Trophoblast cell (in vitro differentiated cells and primary cell): ENCODE measurements around the gene MATR3.
"Not testable (repeated sequence)": the region's sequence is repeated elsewhere in the genome, so short reads cannot be mapped to it uniquely, and the experiment has no call there.

Experiments used
- DNase-seq, 2 donors: peaks; one replicate each; pipeline ENCODE4 v3.0.0-alpha.2; 2016
- H2AFZ ChIP-seq: 2 replicates; pipeline ENCODE4 v1.6.1; 2013; ENCODE audit warnings: low read length, moderate library complexity, mild to moderate bottlenecking; ENCODE audit not compliant: insufficient read depth, poor library complexity
- H2AK5ac ChIP-seq: 2 replicates; pipeline ENCODE4 v1.6.1; 2013; ENCODE audit warnings: mild to moderate bottlenecking, low read length
- H2BK120ac ChIP-seq: 2 replicates; pipeline ENCODE4 v1.6.1; 2013; ENCODE audit warnings: low read length, mild to moderate bottlenecking, moderate library complexity; ENCODE audit not compliant: insufficient read depth, poor library complexity
- H2BK12ac ChIP-seq: 2 replicates; pipeline ENCODE4 v1.6.1; 2013; ENCODE audit warnings: mild to moderate bottlenecking, low read length, moderate library complexity
- H2BK5ac ChIP-seq: 2 replicates; pipeline ENCODE4 v1.6.1; 2013; ENCODE audit warnings: low read length, low read depth, moderate library complexity, mild to moderate bottlenecking; ENCODE audit not compliant: poor library complexity
- H3K14ac ChIP-seq: 2 replicates; pipeline ENCODE4 v1.6.1; 2013; ENCODE audit warnings: mild to moderate bottlenecking, low read length
- H3K18ac ChIP-seq: 2 replicates; pipeline ENCODE4 v1.6.1; 2013; ENCODE audit warnings: mild to moderate bottlenecking, low read length
- H3K23ac ChIP-seq: 2 replicates; pipeline ENCODE4 v1.6.1; 2013; ENCODE audit warnings: low read length
- H3K27ac ChIP-seq: 2 replicates; pipeline ENCODE4 v1.5.1; 2013; ENCODE audit warnings: low read depth, mild to moderate bottlenecking, inconsistent platforms, low read length, moderate library complexity
- H3K27me3 ChIP-seq: 2 replicates; pipeline ENCODE4 v1.6.1; 2013; ENCODE audit warnings: inconsistent platforms, mild to moderate bottlenecking, low read length, moderate library complexity; ENCODE audit not compliant: insufficient read depth
- H3K36me3 ChIP-seq, 2 experiments: 1 replicate in 1 of 2; 2 replicates in 1 of 2; pipeline ENCODE4 v1.6.1; 2013; ENCODE audit warnings: low read length in 2 of 2, mild to moderate bottlenecking in 2 of 2, moderate library complexity in 1 of 2; ENCODE audit not compliant: insufficient read depth in 2 of 2, control insufficient read depth in 1 of 2
- H3K4ac ChIP-seq: 2 replicates; pipeline ENCODE4 v1.6.1; 2013; ENCODE audit warnings: low read depth, mild to moderate bottlenecking, low read length, moderate library complexity
- H3K4me1 ChIP-seq, 2 experiments: 1 replicate in 1 of 2; 2 replicates in 1 of 2; pipeline ENCODE4 v1.6.1; 2013; ENCODE audit warnings: low read length in 2 of 2, mild to moderate bottlenecking in 2 of 2, moderate library complexity in 1 of 2; ENCODE audit not compliant: insufficient read depth in 2 of 2, control insufficient read depth in 1 of 2
- H3K4me2 ChIP-seq: 2 replicates; pipeline ENCODE4 v1.6.1; 2013; ENCODE audit warnings: inconsistent platforms, mild to moderate bottlenecking, low read length, moderate library complexity
- H3K4me3 ChIP-seq: 2 replicates; pipeline ENCODE4 v1.5.1; 2013; ENCODE audit warnings: mild to moderate bottlenecking, low read depth, low read length, inconsistent platforms
- H3K79me1 ChIP-seq: one replicate; pipeline ENCODE4 v1.6.1; 2013; ENCODE audit warnings: low read length
- H3K79me2 ChIP-seq: 2 replicates; pipeline ENCODE4 v1.6.1; 2013; ENCODE audit warnings: low read length, mild to moderate bottlenecking; ENCODE audit not compliant: control insufficient read depth, insufficient read depth, poor library complexity
- H3K9ac ChIP-seq: 2 replicates; pipeline ENCODE4 v1.6.1; 2013; ENCODE audit warnings: mild to moderate bottlenecking, low read length
- H3K9me3 ChIP-seq: 2 replicates; pipeline ENCODE4 v1.6.1; 2013; ENCODE audit warnings: low read depth, mild to moderate bottlenecking, control low read depth, inconsistent platforms, low read length; ENCODE audit not compliant: insufficient read depth
- H4K12ac ChIP-seq: 2 replicates; pipeline ENCODE4 v1.6.1; 2013; ENCODE audit warnings: low read depth, mild to moderate bottlenecking, low read length, moderate library complexity
- H4K8ac ChIP-seq: 2 replicates; pipeline ENCODE4 v1.6.1; 2013; ENCODE audit warnings: low read depth, mild to moderate bottlenecking, low read length, moderate library complexity
- H4K91ac ChIP-seq: one replicate; pipeline ENCODE4 v1.6.1; 2013; ENCODE audit warnings: low read depth, mild to moderate bottlenecking, low read length, moderate library complexity
- WGBS: extraction: QIAGEN DNeasy Blood & Tissue Kit; methylation state at CpG from one replicate; pipeline ENCODE4 v1.1.7; 2013; ENCODE audit warnings: missing lambda C conversion rate; ENCODE audit not compliant: insufficient read length, insufficient coverage; ENCODE audit errors: extremely low coverage; 5-methylcytosine and 5-hydroxymethylcytosine counted together

MATR3 gene

DNA sequence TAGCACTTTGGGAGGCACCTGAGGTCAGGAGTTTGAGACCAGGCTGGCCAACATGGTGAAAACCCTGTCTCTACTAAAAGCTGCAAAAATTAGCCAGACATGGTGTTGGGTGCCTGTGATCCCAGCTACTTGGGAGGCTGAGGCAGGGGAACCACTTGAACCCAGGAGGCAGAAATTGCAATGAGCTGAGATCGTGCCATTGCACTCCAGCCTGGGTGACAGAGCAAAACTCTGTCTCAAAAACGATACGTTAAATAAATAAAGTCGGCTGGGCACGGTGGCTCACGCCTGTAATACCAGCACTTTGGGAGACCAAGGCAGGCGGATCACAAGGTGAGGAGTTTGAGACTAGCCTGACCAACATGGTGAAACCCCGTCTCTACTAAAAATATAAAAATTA, 62.4 kb downstream of the MATR3 start:
- not testable (repeated sequence) for H2BK12ac ChIP-seq, H2AK5ac ChIP-seq, H2AFZ ChIP-seq, H3K9me3 ChIP-seq, H3K27ac ChIP-seq, H3K79me2 ChIP-seq, DNase-seq, H3K23ac ChIP-seq, H3K27me3 ChIP-seq, H4K8ac ChIP-seq, H3K4me2 ChIP-seq, H3K18ac ChIP-seq, H2BK120ac ChIP-seq, H2BK5ac ChIP-seq, H3K4me3 ChIP-seq, H3K9ac ChIP-seq, H4K91ac ChIP-seq, H3K14ac ChIP-seq, H4K12ac ChIP-seq, H3K79me1 ChIP-seq, H3K4me1 ChIP-seq
- WGBS: no CpG with 5 or more reads among the region's 8 CpGs
- H3K4ac ChIP-seq: peak overlapping the region; percentile 89
- H3K36me3 ChIP-seq: peaks cover 9 to 10% of the 10 kb centered on the region in 2 experiments

DNA sequence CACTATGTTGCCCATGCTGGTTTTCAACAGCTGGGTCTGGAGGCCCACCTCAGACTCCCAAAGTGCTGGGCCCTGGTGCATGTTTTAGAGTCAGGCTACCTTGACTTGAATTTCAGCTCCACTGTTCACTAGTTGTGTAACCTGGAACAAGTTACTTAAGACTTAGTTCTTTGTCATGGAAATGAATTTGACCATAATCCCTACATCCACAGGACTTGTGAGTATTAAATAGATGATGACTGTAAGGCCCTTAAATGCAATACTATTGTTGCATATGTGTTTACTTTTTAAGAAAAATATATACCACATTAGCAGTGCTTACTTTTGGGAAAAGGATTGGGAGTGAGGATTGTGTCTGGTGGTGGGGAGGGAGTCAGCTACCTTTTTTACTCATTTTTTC, 64.5 kb downstream of the MATR3 start:
- Histone ChIP-seq H3K27ac (no peak overlapping the region), H2BK5ac (no peak overlapping the region), H3K4me2 (no peak overlapping the region), H3K9me3 (no peaks in the 10 kb centered on the region), H2BK12ac (no peak overlapping the region), H4K91ac (no peak overlapping the region), H3K79me2 (peaks cover 5% of the 10 kb centered on the region), H3K14ac (no peak overlapping the region), H2AK5ac (no peak overlapping the region), H3K79me1 (no peaks in the 10 kb centered on the region), H3K4me3 (no peak overlapping the region), H3K18ac (no peak overlapping the region), H3K4me1 (no peaks in the 10 kb centered on the region), H2AFZ (no peak overlapping the region), H3K36me3 (peaks cover 6 to 10% of the 10 kb centered on the region in 2 experiments), H3K4ac (peak overlapping the region; percentile 55), H2BK120ac (no peak overlapping the region), H4K8ac (no peak overlapping the region), H3K23ac (no peak overlapping the region), H3K9ac (no peak overlapping the region), H3K27me3 (no peaks in the 10 kb centered on the region), H4K12ac (no peak overlapping the region)
- DNase-seq: no peak

DNA sequence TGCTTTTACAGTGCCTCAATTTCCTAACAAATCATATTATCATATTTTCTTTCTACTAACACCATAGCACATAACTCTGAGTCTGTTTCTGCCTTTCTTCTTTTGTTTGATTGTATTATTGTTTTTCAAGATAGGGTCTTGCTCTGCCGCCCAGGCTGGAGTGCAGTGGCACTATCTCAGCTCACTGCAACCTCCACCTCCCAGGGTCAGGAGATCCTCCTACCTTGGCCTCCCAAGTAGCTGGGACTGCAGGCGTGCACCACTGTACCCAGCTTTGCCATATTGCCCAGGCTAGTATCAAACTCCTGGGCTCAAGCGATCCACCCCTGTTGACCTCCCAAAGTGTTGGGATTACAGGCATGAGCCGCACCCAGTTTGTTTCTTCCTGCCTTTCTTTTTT, 66.8 kb downstream of the MATR3 start:
- H4K12ac ChIP-seq: no peak overlapping the region
- no peak overlapping the region for H4K8ac ChIP-seq
- no peak overlapping the region for H3K18ac ChIP-seq
- no peak overlapping the region for H2AFZ ChIP-seq
- no peaks in the 10 kb centered on the region for H3K4me1 ChIP-seq
- no peaks in the 10 kb centered on the region for H3K79me1 ChIP-seq
- no peak overlapping the region for H2BK12ac ChIP-seq
- H2BK5ac ChIP-seq: no peak overlapping the region
- H3K14ac ChIP-seq: no peak overlapping the region
- H4K91ac ChIP-seq: no peak overlapping the region
- no CpG with 5 or more reads among the region's 4 CpGs for WGBS
- H2AK5ac ChIP-seq: no peak overlapping the region
- no peak overlapping the region for H3K4ac ChIP-seq
- H3K9me3 ChIP-seq: no peaks in the 10 kb centered on the region
- DNase-seq: no peak
- H3K36me3 ChIP-seq: peaks cover 17 to 19% of the 10 kb centered on the region in 2 experiments
- H3K27ac ChIP-seq: no peak overlapping the region
- H3K23ac ChIP-seq: no peak overlapping the region
- no peak overlapping the region for H3K9ac ChIP-seq
- H2BK120ac ChIP-seq: no peak overlapping the region
- H3K4me2 ChIP-seq: no peak overlapping the region
- H3K27me3 ChIP-seq: no peaks in the 10 kb centered on the region
- H3K79me2 ChIP-seq: peaks cover 5% of the 10 kb centered on the region
- H3K4me3 ChIP-seq: no peak overlapping the region

DNA sequence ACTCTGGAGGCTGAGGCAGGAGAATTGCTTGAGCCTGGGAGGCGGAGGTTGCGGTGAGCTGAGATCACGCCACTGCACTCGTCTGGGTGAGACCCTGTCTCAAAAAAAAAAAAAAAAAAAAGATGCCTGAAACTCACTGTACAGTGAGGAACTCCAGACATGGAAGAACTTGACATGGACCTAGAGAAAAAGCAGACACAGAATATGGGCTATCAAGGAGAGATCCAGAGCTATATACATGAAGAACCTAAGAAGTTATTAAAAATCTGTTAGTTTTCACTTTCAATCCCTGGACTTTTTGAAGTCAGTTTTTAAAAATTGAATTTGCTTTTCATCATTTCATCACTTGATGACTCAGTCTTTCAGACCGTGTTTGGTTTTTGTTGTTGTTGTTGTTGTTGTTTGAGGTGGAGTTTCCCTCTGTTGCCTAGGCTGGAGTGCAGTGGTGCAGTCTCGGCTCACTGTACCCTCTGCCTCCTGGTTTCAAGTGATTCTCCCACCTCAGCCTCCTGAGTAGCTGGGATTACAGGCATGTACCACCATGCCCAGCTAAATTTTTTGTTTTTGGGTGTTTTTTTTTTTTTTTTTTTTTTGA, 68.4 kb downstream of the MATR3 start:
- Histone ChIP-seq H2BK120ac (no peak overlapping the region), H4K12ac (no peak overlapping the region), H4K91ac (no peak overlapping the region), H2BK12ac (no peak overlapping the region), H3K4me2 (no peak overlapping the region), H3K9me3 (no peaks in the 10 kb centered on the region), H3K27ac (no peak overlapping the region), H3K23ac (no peak overlapping the region), H3K79me2 (peaks cover 5% of the 10 kb centered on the region), H3K4me3 (no peak overlapping the region), H2BK5ac (no peak overlapping the region), H3K79me1 (no peaks in the 10 kb centered on the region), H3K14ac (no peak overlapping the region), H3K4me1 (no peaks in the 10 kb centered on the region), H3K27me3 (no peaks in the 10 kb centered on the region), H3K36me3 (peaks cover 24 to 30% of the 10 kb centered on the region in 2 experiments), H2AFZ (no peak overlapping the region), H3K4ac (peak overlapping the region; percentile 64), H3K18ac (no peak overlapping the region), H2AK5ac (no peak overlapping the region), H4K8ac (no peak overlapping the region), H3K9ac (no peak overlapping the region)
- no peak for DNase-seq
- no CpG with 5 or more reads among the region's 6 CpGs for WGBS
